CD4-positive, alpha-beta T cell treated with Interleukin-17A for 4 hours (primary cell): ENCODE results near the gene GIMAP2.
"Not testable (repeated sequence)": the region's sequence is repeated elsewhere in the genome, so short reads cannot be mapped to it uniquely, and the experiment has no call there.

Experiments used
- DNase-seq: peaks from one replicate; pipeline ENCODE4 v3.0.0-alpha.2; 2020; ENCODE audit warnings: mixed read lengths

The GIMAP2 gene

GRCh38 chr7:150678601-150679000 is 6.9 kb upstream of the GIMAP2 start:
- peak; percentile 43 for DNase-seq

GRCh38 chr7:150680364-150680763 is 5.1 kb upstream of the GIMAP2 start:
- DNase-seq: not testable (repeated sequence)

GRCh38 chr7:150686030-150686631 is 625 bp downstream of the GIMAP2 start:
- DNase-seq: peak; percentile 56

- DNase-seq: peak; percentile 8
Observed at GRCh38 chr7:150688630-150689029, 3.1 kb downstream of the GIMAP2 start.

- no peak for DNase-seq
Observed at GRCh38 chr7:150695654-150696053, 10.1 kb downstream of the GIMAP2 start.

GRCh38 chr7:150703209-150703608 is 17.7 kb downstream of the GIMAP2 start:
- no peak for DNase-seq

- peak; percentile 52 for DNase-seq
Observed at GRCh38 chr7:150715293-150715692, 29.8 kb downstream of the GIMAP2 start.

GRCh38 chr7:150715738-150716137 is 30.2 kb downstream of the GIMAP2 start:
- DNase-seq: peak; percentile 21

GRCh38 chr7:150716368-150716767 is 30.9 kb downstream of the GIMAP2 start, which contains the start of gene GIMAP1:
TSS of gene GIMAP1 (plus strand) at chr7:150716613. CDS start at chr7:150719048, 2,435 bp downstream.
- DNase-seq: peak; percentile 87

- DNase-seq: peak; percentile 36
Observed at GRCh38 chr7:150716939-150717338, 31.4 kb downstream of the GIMAP2 start.

GRCh38 chr7:150717814-150718420 is 32.4 kb downstream of the GIMAP2 start:
- DNase-seq: peak; percentile 52

GRCh38 chr7:150719436-150719835 is 33.9 kb downstream of the GIMAP2 start:
- DNase-seq: peak; percentile 19

GRCh38 chr7:150719960-150720891 is 34.7 kb downstream of the GIMAP2 start:
- no peak for DNase-seq

- no peak for DNase-seq
Observed at GRCh38 chr7:150721970-150722373, 36.5 kb downstream of the GIMAP2 start.

- DNase-seq: no peak
Observed at GRCh38 chr7:150722431-150722931, 37.0 kb downstream of the GIMAP2 start.

- DNase-seq: no peak
Observed at GRCh38 chr7:150723467-150723866, 38.0 kb downstream of the GIMAP2 start.

- no peak for DNase-seq
Observed at GRCh38 chr7:150727381-150727780, 41.9 kb downstream of the GIMAP2 start.

- no peak for DNase-seq
Observed at GRCh38 chr7:150728011-150728410, 42.5 kb downstream of the GIMAP2 start.

GRCh38 chr7:150728609-150729008 is 43.1 kb downstream of the GIMAP2 start:
- DNase-seq: no peak

GRCh38 chr7:150731916-150732315 is 46.4 kb downstream of the GIMAP2 start:
- DNase-seq: no peak

GRCh38 chr7:150732786-150733481 is 47.4 kb downstream of the GIMAP2 start:
- DNase-seq: no peak

- DNase-seq: no peak
Observed at GRCh38 chr7:150733482-150734095, 48.1 kb downstream of the GIMAP2 start.
